Measurements from ENCODE around the gene PNRC2.
"Not testable (repeated sequence)": the region's sequence is repeated elsewhere in the genome, so short reads cannot be mapped to it uniquely, and the experiment has no call there.

PNRC2 gene

DNA sequence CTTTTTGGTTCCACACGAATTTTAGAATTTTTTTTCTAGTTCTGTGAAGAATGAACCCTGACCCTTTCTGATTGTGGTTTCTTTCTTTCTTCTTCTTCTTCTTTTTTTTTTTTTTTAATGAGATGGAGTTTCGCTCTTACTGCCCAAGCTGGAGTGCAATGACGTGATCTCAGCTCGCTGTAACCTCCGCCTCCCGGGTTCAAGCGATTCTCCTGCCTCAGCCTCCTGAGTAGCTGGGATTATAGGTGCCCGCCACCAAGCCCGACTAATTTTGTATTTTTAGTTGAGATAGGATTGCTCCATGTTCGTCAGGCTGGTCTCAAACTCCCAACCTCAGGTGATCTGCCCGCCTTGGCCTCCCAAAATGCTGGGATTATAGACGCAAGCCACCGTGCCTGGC lies 32.4 kb downstream of the PNRC2 start:
- DNase-seq (ENCODE audit: low spot score): not testable (repeated sequence)

DNA sequence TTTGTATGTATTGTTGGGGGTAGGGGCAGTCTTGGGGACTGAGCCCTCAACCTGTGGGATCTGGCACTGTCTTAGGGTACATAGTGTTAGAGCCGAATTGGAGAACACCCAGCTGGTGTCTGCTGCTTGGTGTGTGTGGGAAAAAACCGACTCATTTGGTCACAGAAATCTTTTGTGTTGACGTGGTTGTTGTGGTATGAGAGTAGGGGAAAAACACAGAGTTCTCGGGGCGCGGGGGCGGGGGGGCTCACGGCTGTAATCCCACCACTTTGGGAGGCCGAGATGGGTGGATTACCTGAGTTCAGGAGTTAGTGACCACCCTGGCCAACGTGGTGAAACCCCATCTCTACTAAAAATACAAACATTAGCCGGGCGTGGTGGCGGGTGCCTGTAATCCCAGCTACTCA lies 35.8 kb downstream of the PNRC2 start:
- no peak for DNase-seq (ENCODE audit: low spot score)

DNA sequence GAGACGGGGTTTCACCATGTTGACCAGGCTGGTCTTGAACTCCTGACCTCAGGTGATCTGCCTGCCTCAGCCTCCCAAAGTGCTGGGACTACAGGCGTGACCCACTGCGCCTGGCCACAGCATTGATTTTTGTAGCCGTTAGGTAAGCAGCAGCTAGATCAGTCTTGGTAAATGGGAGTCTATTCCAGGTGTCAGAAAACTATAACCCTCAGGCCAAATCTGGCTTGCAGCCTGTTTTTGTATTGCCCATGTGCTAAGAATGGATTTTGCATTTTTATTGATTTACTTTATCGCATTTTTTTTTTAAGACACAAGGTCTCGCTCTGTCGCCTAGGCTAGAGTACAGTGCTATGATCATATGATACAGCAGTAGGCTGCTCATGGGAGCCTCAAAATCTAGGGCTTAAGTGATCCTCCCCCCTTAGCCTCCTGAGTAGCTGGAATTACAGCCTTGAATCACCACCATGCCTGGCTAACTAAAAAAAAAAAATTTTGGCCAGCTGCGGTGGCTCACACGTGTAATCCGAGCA lies 37.1 kb downstream of the PNRC2 start:
- no peak for DNase-seq (ENCODE audit: low spot score)

DNA sequence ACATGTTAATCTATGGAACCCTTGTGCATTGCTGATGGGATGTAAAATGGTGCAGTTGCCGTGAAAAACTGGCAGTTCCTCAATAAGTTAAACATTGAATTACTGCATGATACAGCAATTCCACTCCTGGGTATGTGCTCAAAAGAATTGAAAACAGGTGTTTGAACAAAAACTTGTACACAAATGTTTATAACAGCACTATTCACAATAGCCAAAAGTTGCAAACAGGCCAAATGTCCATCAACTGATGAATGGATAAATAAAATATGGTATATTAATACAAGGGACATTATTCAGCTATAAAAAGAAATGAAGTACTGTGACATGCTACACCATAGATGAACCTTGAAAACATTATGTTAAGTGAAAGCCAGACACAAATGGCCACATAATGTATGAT lies 38.2 kb downstream of the PNRC2 start:
- DNase-seq (ENCODE audit: low spot score): no peak

DNA sequence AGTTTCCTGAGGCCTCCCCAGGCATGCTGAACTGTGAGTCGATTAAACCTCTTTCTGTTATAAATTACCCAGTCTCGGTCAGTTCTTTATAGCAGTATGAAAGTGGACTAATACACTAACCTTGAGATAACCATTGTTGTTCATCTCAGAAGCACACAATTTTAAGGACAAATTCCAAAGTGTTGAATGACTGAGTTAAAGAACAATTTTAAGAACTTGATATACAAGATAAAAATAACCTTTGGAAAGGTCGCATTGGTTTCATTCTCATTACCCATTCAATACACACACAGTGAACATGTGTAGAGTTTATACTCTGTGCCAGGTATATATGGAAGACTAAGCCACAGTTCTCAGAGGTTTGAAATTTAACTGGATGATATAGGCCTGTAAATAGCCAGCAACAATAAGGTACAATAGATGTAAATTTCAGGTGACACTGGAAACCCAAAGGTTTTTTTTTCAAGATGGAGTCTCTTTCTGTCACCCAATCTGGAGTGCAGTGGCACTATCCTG lies 39.6 kb downstream of the PNRC2 start:
- DNase-seq (ENCODE audit: low spot score): no peak

DNA sequence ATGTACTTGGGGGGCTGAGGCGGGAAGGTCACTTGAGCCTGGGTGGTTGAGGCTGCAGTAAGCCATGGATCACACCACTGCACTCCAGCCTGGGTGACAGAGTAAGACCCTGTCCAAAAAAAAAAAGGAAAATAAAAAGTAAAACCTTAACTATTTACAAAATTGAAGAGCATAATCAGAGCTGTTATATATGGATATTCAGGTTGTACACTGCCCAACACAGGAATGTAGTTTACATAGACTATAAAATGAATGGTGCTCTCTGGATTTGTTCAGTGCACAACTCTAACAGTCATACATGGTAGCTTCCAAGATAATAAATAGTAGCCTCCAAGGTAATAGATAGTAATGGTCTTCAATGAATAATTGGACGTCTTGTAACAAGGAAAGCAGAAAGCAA lies 43.1 kb downstream of the PNRC2 start:
- DNase-seq (ENCODE audit: low spot score): no peak

DNA sequence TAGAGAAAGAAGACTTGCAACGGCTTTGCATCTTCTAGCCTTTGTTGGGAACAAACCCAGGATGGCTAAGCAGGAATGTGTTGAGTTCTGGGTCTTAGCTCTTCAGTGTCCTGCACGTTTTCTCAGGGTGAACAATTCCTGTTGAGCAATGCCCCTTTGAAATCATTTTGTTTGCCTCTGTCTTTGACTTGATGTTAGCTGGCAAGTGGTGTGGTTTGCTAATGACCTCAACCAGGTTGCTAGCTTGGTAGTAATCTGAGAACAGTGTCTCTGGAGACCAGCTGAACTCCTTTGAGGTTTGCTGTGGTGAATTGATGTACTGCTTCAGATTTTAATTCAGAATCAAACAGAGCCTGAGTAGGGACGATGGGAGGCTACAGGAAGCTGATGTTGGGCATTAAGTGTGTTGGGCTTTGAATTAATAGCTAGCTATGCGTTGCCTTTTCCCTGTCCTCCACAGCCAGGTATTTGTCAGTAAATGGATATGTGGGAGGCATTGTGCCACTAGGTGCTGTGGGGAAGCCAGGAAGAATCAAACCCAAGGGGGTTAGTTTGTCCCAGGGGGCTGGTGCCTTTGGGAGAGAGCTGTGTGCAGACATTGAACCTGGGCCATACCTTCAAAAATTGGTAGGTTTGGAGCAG lies 43.8 kb downstream of the PNRC2 start:
- DNase-seq (ENCODE audit: low spot score): no peak

DNA sequence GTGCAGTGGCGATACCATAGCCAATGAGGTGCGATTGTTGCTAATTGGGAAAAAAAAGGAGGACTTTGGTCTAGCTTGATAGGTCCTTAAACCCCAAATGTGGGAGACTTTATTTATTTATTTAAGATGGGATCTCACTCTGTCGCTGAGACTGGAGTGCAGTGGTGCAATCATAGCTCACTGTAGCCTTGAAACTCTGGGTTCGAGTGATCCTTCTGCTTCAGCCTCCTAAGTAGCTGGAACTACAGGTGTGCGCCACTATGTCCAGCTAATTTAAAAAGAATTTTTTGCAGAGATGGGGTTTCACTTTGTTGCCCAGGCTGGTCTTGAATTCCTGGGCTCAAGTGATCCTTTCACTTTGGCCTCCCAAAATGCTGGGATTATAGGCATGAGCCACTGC lies 44.5 kb downstream of the PNRC2 start:
- no peak for DNase-seq (ENCODE audit: low spot score)

DNA sequence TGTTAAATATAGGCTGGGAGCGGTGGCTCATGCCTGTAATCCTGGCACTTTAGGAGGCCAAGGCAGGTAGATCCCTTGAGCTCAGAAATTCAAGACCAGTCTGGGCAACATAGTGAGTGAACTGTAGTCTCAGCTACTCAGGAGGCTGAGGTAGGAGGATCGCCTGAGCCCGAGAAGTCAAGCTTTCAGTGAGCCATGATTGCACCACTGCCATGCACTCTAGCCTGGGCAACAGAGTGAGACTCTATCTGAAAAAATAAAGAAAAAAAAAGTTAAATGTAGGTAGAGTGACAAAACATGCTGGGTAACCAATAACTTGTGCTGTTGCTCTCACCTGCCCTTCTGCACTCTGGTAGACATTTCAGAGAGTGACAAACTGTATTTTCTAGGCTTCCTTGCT lies 45.5 kb downstream of the PNRC2 start:
- DNase-seq (ENCODE audit: low spot score): no peak

DNA sequence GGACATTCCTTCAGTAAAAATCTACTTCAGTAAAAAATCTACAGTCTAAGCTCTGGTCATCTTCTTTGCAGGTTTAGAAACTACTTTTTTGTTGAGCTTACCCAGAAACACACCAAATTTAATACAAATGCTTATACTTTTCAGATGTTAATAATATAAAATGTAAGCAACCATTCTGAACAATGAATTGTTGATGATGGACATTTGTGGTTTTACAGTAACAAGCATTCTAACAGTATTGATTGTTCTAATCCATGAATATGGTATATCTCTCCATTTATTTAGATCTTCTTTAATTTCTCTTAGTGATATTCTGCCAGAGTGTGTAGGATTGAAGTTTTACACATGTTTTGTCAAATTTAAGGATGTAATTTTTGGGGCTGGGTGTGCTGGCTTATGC lies 47.5 kb downstream of the PNRC2 start:
- no peak for DNase-seq (ENCODE audit: low spot score)

DNA sequence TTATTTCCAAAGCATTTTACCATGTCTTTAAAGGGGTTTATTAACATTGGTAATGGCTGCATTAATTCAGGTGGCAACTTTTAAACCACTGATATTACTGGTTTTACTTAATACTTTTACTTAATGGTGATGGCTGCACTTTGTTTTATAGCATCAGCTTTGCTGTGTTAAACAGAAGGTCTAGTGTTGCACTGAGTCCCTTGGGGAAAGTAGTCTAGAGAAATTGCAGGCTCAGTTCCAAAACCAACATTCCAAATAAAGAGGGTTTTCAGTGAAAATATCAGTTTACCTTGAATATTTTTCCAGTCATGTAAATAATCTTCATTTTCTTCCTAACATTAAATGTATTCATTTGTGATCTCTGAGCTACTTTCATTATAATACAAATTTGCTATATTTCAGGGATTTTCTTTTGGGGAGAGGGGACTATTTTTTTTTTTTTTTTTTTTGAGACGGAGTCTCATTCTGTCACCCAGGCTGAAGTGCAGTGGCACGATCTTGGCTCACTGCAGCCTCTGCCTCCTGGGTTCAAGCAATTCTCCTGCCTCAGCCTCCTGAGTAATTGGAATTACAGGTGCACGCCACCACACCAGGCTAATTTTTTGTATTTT lies 49.1 kb downstream of the PNRC2 start:
- DNase-seq (ENCODE audit: low spot score): not testable (repeated sequence)

DNA sequence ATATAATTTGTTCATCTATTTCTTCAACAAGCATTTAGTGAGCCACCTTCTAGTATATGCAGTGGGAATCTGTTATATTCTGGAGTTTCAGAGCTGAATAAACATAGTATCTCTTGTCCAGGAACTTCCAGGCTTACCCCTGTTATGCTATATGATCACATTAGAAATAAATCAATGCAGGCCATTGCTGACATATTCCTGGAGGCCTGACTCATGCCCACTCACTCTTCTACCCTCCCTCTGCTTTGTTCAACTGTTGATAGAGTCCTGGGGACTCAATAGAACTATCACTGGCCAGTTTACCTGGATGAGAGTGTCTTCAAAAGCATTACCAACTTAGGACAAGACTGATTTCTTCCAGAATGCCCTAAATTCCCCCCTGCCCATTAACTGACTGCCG lies 49.8 kb downstream of the PNRC2 start:
- no peak for DNase-seq (ENCODE audit: low spot score)

DNA sequence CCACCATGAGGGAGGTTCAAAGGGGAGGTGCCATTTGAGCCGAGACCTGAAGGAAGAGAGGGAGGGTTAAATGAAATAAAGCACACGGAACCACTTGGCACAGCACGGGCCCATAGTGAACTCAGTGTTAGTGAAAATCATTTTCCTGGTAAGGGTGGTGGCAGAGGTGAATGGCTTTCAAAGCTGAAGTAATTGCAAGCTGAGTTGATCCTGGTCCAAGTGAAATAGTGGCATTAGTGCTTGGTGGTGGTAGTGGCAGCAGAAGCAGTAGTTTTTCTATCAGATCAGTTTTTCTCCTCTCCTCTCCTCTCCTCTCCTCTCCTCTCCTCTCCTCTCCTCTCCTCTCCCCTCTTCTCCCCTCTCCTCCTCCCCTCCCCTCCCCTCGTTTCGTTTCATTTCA lies 51.0 kb downstream of the PNRC2 start:
- no peak for DNase-seq (ENCODE audit: low spot score)

DNA sequence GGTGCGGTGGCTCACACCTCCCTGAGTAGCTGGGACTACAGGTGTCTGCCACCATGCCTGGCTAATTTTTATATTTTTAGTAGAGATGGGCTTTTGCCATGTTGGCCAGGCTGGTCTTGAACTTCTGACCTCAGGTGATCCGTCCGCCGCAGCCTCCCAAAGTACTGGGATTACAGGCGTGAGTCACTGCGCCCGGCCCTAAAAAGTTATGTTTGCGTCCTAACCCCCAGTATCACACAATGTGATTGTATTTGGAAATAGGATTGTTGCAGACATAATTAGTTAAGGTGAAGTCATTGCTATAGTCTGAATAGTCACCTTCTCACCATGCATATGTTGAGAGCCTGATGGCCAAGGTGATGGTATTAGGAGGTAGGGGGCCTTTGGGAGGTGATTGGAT lies 53.2 kb downstream of the PNRC2 start:
- not testable (repeated sequence) for DNase-seq (ENCODE audit: low spot score)

All from Ammon's horn (tissue), 1 donor.